GM23248 (cell line): ENCODE measurements around the gene LVRN. TPM values are rescaled to one million over a fixed set of nuclear protein-coding genes. Genes with fewer than 3 reads are reported as not detected.

Experiments used
- DNase-seq: peaks from one replicate; pipeline ENCODE4 v3.0.0-alpha.2; 2015
- H2AFZ ChIP-seq: fragments of 200-600 bp; sonication (generic); 2 replicates; pipeline ENCODE4 v1.6.1; 2016; ENCODE audit warnings: antibody characterized with exemption
- H3F3A ChIP-seq: fragments of 200-600 bp; sonication (generic); 2 replicates; pipeline ENCODE4 v1.6.1; 2016; ENCODE audit warnings: mild to moderate bottlenecking, antibody characterized with exemption, mixed run types; ENCODE audit not compliant: insufficient read depth
- H3K27ac ChIP-seq: fragments of 200-600 bp; sonication (generic); 2 replicates; pipeline ENCODE4 v1.5.1; 2016; ENCODE audit warnings: mild to moderate bottlenecking
- H3K27me3 ChIP-seq: fragments of 200-600 bp; sonication (generic); replicated peaks from 2 replicates; pipeline ENCODE4 v1.6.1; 2016; ENCODE audit warnings: mild to moderate bottlenecking; ENCODE audit not compliant: insufficient read depth
- H3K36me3 ChIP-seq: fragments of 200-600 bp; sonication (generic); 2 replicates; pipeline ENCODE4 v1.6.1; 2016; ENCODE audit warnings: low read depth, mild to moderate bottlenecking
- H3K4me1 ChIP-seq: fragments of 200-600 bp; sonication (generic); 2 replicates; pipeline ENCODE4 v1.6.1; 2016; ENCODE audit warnings: mild to moderate bottlenecking; ENCODE audit not compliant: insufficient read depth
- H3K4me2 ChIP-seq: fragments of 200-600 bp; sonication (generic); one replicate; pipeline ENCODE4 v1.6.1; 2016; ENCODE audit warnings: mild to moderate bottlenecking; ENCODE audit not compliant: unreplicated experiment
- H3K4me3 ChIP-seq: fragments of 200-600 bp; sonication (generic); 2 replicates; pipeline ENCODE4 v1.5.1; 2016; ENCODE audit warnings: mild to moderate bottlenecking
- H3K79me2 ChIP-seq: fragments of 200-600 bp; sonication (generic); 2 replicates; pipeline ENCODE4 v1.6.1; 2016; ENCODE audit warnings: mild to moderate bottlenecking; ENCODE audit not compliant: insufficient read depth
- H3K9ac ChIP-seq: fragments of 200-600 bp; sonication (generic); 2 replicates; pipeline ENCODE4 v1.6.1; 2016; ENCODE audit warnings: mild to moderate bottlenecking
- H3K9me2 ChIP-seq: fragments of 200-600 bp; sonication (generic); 2 replicates; pipeline ENCODE4 v1.6.1; 2016; ENCODE audit warnings: mixed run types, mild to moderate bottlenecking, moderate library complexity; ENCODE audit not compliant: insufficient read depth
- H3K9me3 ChIP-seq: fragments of 200-600 bp; sonication (generic); one replicate; pipeline ENCODE4 v1.6.1; 2017; ENCODE audit warnings: low read depth
- H4K20me1 ChIP-seq: fragments of 200-600 bp; sonication (generic); 2 replicates; pipeline ENCODE4 v1.6.0; 2016; ENCODE audit not compliant: insufficient read depth
- EZH2 ChIP-seq: fragments of 200-600 bp; sonication (generic); IDR thresholded peaks from 2 replicates; pipeline ENCODE4 v1.6.1; 2018; ENCODE audit warnings: antibody characterized with exemption, mild to moderate bottlenecking; ENCODE audit not compliant: insufficient read depth, poor library complexity, severe bottlenecking
- EZH2phosphoT487 ChIP-seq: fragments of 200-600 bp; sonication (generic); IDR thresholded peaks from 2 replicates; pipeline ENCODE4 v1.6.1; 2018; ENCODE audit warnings: antibody characterized with exemption, moderate library complexity, mild to moderate bottlenecking, low read depth; ENCODE audit not compliant: insufficient read depth
- WGBS, 2 experiments: methylation state at CpG; one replicate each; pipeline ENCODE4 v1.1.6; 2015 to 2017; ENCODE audit warnings: low lambda C conversion rate in 2 of 2, low coverage in 1 of 2; ENCODE audit errors: missing lambda C conversion rate in 2 of 2; 5-methylcytosine and 5-hydroxymethylcytosine counted together
- in situ Hi-C: fragments of 300-500 bp; cut with MboI; formaldehyde crosslinking; loops from 2 replicates; pipeline ENCODE4 v1.15.0; 2020
- polyA plus RNA-seq: library from polyadenylated mRNA; unstranded; fragments of >200 nt; fragmentation: Nextera tagmentation; extraction: Ambion mirVana; gene quantifications from 2 replicates; pipeline ENCODE4 v1.2.1, GENCODE V29; 2016
- total RNA-seq: library from RNA; depleted of rRNA; stranded (reverse); fragments of >200 nt; shearing (Covaris generic); gene quantifications from 2 replicates; pipeline ENCODE4 v1.2.3, GENCODE V29; 2014; rRNA removed

The LVRN gene
- total and polyA plus RNA-seq, 2 experiments from 2014 or later: 0.18 to 0.32 TPM

DNA sequence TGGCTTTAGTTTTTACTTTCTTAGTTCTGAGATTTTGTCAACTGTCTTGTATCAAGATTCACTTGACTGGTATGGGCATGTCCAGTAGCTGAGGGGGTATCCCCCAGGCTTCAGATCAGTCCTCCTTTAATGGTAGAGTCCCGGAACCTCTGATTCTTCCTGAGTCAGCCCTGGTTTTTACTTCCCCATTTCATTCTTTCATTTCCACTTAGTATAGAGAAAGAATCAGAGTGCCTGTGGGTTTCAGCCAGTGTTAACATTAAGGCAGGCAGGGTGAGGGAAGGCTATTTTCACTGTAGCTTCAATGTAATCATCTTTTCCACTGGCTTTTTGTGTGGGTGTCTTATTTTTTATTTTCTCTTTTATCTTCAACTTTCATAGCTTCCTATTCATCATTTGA, 114.2 kb downstream of the LVRN start:
- no peaks in the 10 kb centered on the region for H3K4me1 ChIP-seq
- in situ Hi-C loops: no loop called here
- WGBS, 2 experiments: 94 to 100% methylated on average over 1 of the region's 1 CpG

More for the DNA sequence above, 114.2 kb downstream of the LVRN start:
- Histone ChIP-seq H2AFZ (no peak overlapping the region), H3F3A (no peaks in the 10 kb centered on the region), H3K4me2 (no peak overlapping the region), H3K9ac (no peak overlapping the region), H3K79me2 (no peaks in the 10 kb centered on the region), H3K27ac (no peak overlapping the region), H4K20me1 (no peaks in the 10 kb centered on the region), H3K9me2 (no peaks in the 10 kb centered on the region), H3K27me3 (no peaks in the 10 kb centered on the region), H3K9me3 (no peaks in the 10 kb centered on the region), H3K36me3 (no peaks in the 10 kb centered on the region), H3K4me3 (no peak overlapping the region)
- DNase-seq: no peak
- TF ChIP-seq EZH2 (no peak), EZH2phosphoT487 (no peak)

Other genes with a start within 250 kb of the LVRN start
- gene CDO1, start 145.8 kb upstream of the LVRN start, total RNA-seq: 0.89 and 4.3 TPM in 2 replicates
- 2.1 and 2.2 TPM in 2 replicates for gene CDO1, start 145.8 kb upstream of the LVRN start, polyA plus RNA-seq
- 57.2 and 70.2 TPM in 2 replicates for gene ATG12, start 120.9 kb upstream of the LVRN start, total RNA-seq
- gene ATG12, start 120.9 kb upstream of the LVRN start, polyA plus RNA-seq: 121 and 126 TPM in 2 replicates
- 430 and 550 TPM in 2 replicates for gene AP3S1, start 120.5 kb upstream of the LVRN start, total RNA-seq
- gene AP3S1, start 120.5 kb upstream of the LVRN start, polyA plus RNA-seq: 300 and 303 TPM in 2 replicates
- gene ARL14EPL, start 70.0 kb downstream of the LVRN start, total RNA-seq: not detected in 2 replicates
- not detected in 2 replicates for gene ARL14EPL, start 70.0 kb downstream of the LVRN start, polyA plus RNA-seq
- gene COMMD10, start 122.5 kb downstream of the LVRN start, total RNA-seq: 26.0 and 26.9 TPM in 2 replicates
- gene COMMD10, start 122.5 kb downstream of the LVRN start, polyA plus RNA-seq: 38.3 and 38.9 TPM in 2 replicates